ENCODE measurements around the gene OR8I2. TPM values are rescaled to one million over a fixed set of nuclear protein-coding genes. Genes with fewer than 3 reads are reported as not detected.

Gene OR8I2
- polyA plus RNA-seq (2012; rRNA removed): not detected in 2 replicates
- not detected in 2 replicates for polyA plus RNA-seq (2012; cell fraction: cytosol; rRNA removed)
- not detected in 2 replicates for polyA plus RNA-seq (2012; cell fraction: nucleus; rRNA removed)

DNA sequence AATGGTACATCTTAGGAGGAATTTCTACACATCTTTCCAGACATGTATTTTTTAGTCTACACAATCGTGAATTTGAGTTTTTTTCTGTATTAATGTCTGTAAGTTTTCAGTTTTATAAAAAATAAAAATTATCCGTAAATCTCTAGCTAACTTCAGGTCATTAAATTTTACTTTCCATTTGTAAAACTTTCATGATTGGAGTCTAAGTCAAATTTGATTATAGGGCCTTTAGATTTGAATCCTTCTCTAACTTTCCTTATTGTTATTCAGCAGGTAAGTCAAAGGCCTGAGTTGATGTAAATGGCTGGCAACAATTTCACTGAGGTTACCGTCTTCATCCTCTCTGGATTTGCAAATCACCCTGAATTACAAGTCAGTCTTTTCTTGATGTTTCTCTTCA lies at the start of gene OR8I2:
TSS of gene OR8I2 (plus strand) at position 301 of the 400 bp plus-strand sequence. CDS start at position 301, 0 bp downstream.
- no peak within 1 kb of the TSS for H3K4me2 ChIP-seq
- H3K9me3 ChIP-seq: no peaks in the 10 kb centered on the region
- no peaks in the 10 kb centered on the region for H3K9me2 ChIP-seq
- no peaks in the 10 kb centered on the region for H3K36me3 ChIP-seq (replicated peaks in 1 of 2; ENCODE audit: control insufficient read depth in 1 of 2, insufficient read depth in 2 of 2, low read length in 1 of 2)
- H3K4me1 ChIP-seq (ENCODE audit: control insufficient read depth in 1 of 2, insufficient read depth in 2 of 2, low read depth in 1 of 2, low read length in 1 of 2): no peaks in the 10 kb centered on the region
- no peaks in the 10 kb centered on the region for H3F3A ChIP-seq (replicated peaks; ENCODE audit: insufficient read depth)
- TF ChIP-seq MXI1 (IDR thresholded peaks at IDR 0.05; ENCODE audit: low read depth, low read length): no peak
- TF ChIP-seq SMC3 (IDR thresholded peaks at IDR 0.05; ENCODE audit: low read depth, low read length): no peak
- no peak for TF ChIP-seq FOXJ3 (CRISPR knock-in tag; IDR thresholded peaks at IDR 0.05)
- TF ChIP-seq NFIC (IDR thresholded peaks at IDR 0.05; ENCODE audit: borderline replicate concordance): no peak
- TF ChIP-seq, protein P1, sequence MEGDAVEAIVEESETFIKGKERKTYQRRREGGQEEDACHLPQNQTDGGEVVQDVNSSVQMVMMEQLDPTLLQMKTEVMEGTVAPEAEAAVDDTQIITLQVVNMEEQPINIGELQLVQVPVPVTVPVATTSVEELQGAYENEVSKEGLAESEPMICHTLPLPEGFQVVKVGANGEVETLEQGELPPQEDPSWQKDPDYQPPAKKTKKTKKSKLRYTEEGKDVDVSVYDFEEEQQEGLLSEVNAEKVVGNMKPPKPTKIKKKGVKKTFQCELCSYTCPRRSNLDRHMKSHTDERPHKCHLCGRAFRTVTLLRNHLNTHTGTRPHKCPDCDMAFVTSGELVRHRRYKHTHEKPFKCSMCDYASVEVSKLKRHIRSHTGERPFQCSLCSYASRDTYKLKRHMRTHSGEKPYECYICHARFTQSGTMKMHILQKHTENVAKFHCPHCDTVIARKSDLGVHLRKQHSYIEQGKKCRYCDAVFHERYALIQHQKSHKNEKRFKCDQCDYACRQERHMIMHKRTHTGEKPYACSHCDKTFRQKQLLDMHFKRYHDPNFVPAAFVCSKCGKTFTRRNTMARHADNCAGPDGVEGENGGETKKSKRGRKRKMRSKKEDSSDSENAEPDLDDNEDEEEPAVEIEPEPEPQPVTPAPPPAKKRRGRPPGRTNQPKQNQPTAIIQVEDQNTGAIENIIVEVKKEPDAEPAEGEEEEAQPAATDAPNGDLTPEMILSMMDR (IDR thresholded peaks at IDR 0.05): no peak
- TF ChIP-seq FOSL2 (IDR thresholded peaks at IDR 0.05; ENCODE audit: borderline replicate concordance, low read depth): no peak
- no peak for TF ChIP-seq SIN3A (IDR thresholded peaks at IDR 0.05; ENCODE audit: borderline replicate concordance, low read depth, low read length)
- no peak for TF ChIP-seq RAD21 (IDR thresholded peaks at IDR 0.05; ENCODE audit: low read length)
- TF ChIP-seq TCF12 (IDR thresholded peaks at IDR 0.05): no peak
- no peaks in the 10 kb centered on the region for H3K27me3 ChIP-seq (ENCODE audit: insufficient read depth)
- H4K20me1 ChIP-seq (ENCODE audit: insufficient read depth): no peaks in the 10 kb centered on the region
- DNase-seq: no peak
- no peak within 1 kb of the TSS for H3K4me3 ChIP-seq (ENCODE audit: low read depth in 2 of 2, low read length in 1 of 2)
- no peaks in the 10 kb centered on the region for H3K79me2 ChIP-seq (ENCODE audit: insufficient read depth)
- ChIA-PET CTCF (no interaction called here), POLR2A (no interaction called here)
- no peak within 1 kb of the TSS for H3K9ac ChIP-seq
- under 1% methylated on average over 3 of the region's 3 CpGs for WGBS (ENCODE audit: low lambda C conversion rate)
- no peak within 1 kb of the TSS for H2AFZ ChIP-seq (ENCODE audit: low read depth)
- H3K27ac ChIP-seq (ENCODE audit: low read depth in 2 of 2, low read length in 1 of 2): no peak within 1 kb of the TSS

DNA sequence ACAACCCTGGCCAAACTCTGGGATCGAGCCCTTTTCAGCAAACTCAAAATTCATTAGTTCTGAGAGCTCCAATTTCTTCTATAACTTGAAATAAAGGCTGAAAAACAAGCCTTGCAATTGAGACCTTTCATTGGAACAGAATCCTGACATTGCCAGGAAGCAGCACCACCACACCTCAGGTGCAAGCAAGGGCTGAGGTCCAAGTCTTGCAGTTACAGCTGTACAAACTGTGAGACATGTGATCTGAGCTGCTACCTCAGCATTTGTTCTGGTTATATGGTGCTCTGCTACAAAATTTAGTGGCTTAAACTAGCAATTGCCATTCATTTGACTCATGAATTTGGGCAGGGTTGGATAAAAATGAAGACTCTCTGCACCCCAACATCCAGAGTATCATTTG lies 47.6 kb upstream of the OR8I2 start:
- Histone ChIP-seq H3K9me2 (no peaks in the 10 kb centered on the region), H3K9me3 (no peaks in the 10 kb centered on the region), H3K27me3 (ENCODE audit: insufficient read depth) (no peaks in the 10 kb centered on the region), H3K4me1 (ENCODE audit: control insufficient read depth in 1 of 2, insufficient read depth in 2 of 2, low read depth in 1 of 2, low read length in 1 of 2) (no peaks in the 10 kb centered on the region), H3K9ac (no peak overlapping the region), H4K20me1 (ENCODE audit: insufficient read depth) (no peaks in the 10 kb centered on the region), H3F3A (replicated peaks; ENCODE audit: insufficient read depth) (no peaks in the 10 kb centered on the region), H3K79me2 (ENCODE audit: insufficient read depth) (no peaks in the 10 kb centered on the region), H3K4me3 (ENCODE audit: low read depth in 2 of 2, low read length in 1 of 2) (no peak overlapping the region), H2AFZ (ENCODE audit: low read depth) (no peak overlapping the region), H3K27ac (ENCODE audit: low read depth in 2 of 2, low read length in 1 of 2) (no peak overlapping the region), H3K4me2 (no peak overlapping the region), H3K36me3 (replicated peaks in 1 of 2; ENCODE audit: control insufficient read depth in 1 of 2, insufficient read depth in 2 of 2, low read length in 1 of 2) (no peaks in the 10 kb centered on the region)
- DNase-seq: no peak
- ChIA-PET CTCF (no interaction called here), POLR2A (no interaction called here)
- WGBS (ENCODE audit: low lambda C conversion rate): 0% methylated on average over 1 of the region's 1 CpG
- TF ChIP-seq, protein P2, sequence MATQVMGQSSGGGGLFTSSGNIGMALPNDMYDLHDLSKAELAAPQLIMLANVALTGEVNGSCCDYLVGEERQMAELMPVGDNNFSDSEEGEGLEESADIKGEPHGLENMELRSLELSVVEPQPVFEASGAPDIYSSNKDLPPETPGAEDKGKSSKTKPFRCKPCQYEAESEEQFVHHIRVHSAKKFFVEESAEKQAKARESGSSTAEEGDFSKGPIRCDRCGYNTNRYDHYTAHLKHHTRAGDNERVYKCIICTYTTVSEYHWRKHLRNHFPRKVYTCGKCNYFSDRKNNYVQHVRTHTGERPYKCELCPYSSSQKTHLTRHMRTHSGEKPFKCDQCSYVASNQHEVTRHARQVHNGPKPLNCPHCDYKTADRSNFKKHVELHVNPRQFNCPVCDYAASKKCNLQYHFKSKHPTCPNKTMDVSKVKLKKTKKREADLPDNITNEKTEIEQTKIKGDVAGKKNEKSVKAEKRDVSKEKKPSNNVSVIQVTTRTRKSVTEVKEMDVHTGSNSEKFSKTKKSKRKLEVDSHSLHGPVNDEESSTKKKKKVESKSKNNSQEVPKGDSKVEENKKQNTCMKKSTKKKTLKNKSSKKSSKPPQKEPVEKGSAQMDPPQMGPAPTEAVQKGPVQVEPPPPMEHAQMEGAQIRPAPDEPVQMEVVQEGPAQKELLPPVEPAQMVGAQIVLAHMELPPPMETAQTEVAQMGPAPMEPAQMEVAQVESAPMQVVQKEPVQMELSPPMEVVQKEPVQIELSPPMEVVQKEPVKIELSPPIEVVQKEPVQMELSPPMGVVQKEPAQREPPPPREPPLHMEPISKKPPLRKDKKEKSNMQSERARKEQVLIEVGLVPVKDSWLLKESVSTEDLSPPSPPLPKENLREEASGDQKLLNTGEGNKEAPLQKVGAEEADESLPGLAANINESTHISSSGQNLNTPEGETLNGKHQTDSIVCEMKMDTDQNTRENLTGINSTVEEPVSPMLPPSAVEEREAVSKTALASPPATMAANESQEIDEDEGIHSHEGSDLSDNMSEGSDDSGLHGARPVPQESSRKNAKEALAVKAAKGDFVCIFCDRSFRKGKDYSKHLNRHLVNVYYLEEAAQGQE (IDR thresholded peaks at IDR 0.05; ENCODE audit: low read depth, low read length): no peak
- TF ChIP-seq POLR2AphosphoS5 (IDR thresholded peaks at IDR 0.05; ENCODE audit: low read depth, low read length): no peak
- TF ChIP-seq MXI1 (IDR thresholded peaks at IDR 0.05; ENCODE audit: low read depth, low read length): no peak
- no peak for TF ChIP-seq NRF1 (IDR thresholded peaks at IDR 0.05; ENCODE audit: low read depth, low read length)
- TF ChIP-seq, protein P3, sequence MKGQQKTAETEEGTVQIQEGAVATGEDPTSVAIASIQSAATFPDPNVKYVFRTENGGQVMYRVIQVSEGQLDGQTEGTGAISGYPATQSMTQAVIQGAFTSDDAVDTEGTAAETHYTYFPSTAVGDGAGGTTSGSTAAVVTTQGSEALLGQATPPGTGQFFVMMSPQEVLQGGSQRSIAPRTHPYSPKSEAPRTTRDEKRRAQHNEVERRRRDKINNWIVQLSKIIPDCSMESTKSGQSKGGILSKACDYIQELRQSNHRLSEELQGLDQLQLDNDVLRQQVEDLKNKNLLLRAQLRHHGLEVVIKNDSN (IDR thresholded peaks at IDR 0.05; ENCODE audit: borderline replicate concordance, low read depth): no peak
- TF ChIP-seq, protein P4, sequence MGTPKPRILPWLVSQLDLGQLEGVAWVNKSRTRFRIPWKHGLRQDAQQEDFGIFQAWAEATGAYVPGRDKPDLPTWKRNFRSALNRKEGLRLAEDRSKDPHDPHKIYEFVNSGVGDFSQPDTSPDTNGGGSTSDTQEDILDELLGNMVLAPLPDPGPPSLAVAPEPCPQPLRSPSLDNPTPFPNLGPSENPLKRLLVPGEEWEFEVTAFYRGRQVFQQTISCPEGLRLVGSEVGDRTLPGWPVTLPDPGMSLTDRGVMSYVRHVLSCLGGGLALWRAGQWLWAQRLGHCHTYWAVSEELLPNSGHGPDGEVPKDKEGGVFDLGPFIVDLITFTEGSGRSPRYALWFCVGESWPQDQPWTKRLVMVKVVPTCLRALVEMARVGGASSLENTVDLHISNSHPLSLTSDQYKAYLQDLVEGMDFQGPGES (IDR thresholded peaks at IDR 0.05; ENCODE audit: low read depth, low read length): no peak
- TF ChIP-seq ELF1 (IDR thresholded peaks at IDR 0.05): no peak
- no peak for TF ChIP-seq SIN3A (IDR thresholded peaks at IDR 0.05; ENCODE audit: borderline replicate concordance, low read depth, low read length)
- no peak for TF ChIP-seq RXRA (IDR thresholded peaks at IDR 0.05; ENCODE audit: borderline replicate concordance, low read depth)
- TF ChIP-seq EZH2phosphoT487 (IDR thresholded peaks at IDR 0.05; ENCODE audit: borderline replicate concordance, low read depth): no peak
- TF ChIP-seq TCF12 (IDR thresholded peaks at IDR 0.05): no peak
- TF ChIP-seq CHD2 (IDR thresholded peaks at IDR 0.05; ENCODE audit: low read length, partially characterized antibody): no peak
- TF ChIP-seq FOSL2 (IDR thresholded peaks at IDR 0.05; ENCODE audit: borderline replicate concordance, low read depth): no peak
- TF ChIP-seq YY1 (IDR thresholded peaks at IDR 0.05; ENCODE audit: low read depth): no peak
- TF ChIP-seq TAF1 (IDR thresholded peaks at IDR 0.05; ENCODE audit: borderline replicate concordance, low read depth, low read length): no peak
- TF ChIP-seq FOXJ3 (CRISPR knock-in tag; IDR thresholded peaks at IDR 0.05): no peak

All from SK-N-SH (cell line).